Esophagus (tissue), 2 donors: ENCODE data around the gene NAA60. TPM values are rescaled to one million over a fixed set of nuclear protein-coding genes. Genes with fewer than 3 reads are reported as not detected.

Experiments used
- H3K27ac ChIP-seq, 2 donors: one replicate each; pipeline ENCODE4 v1.5.1; 2013; ENCODE audit warnings: low read depth in 2 of 2, mild to moderate bottlenecking in 2 of 2, inconsistent platforms in 1 of 2, low read length in 1 of 2, moderate library complexity in 1 of 2
- H3K27me3 ChIP-seq, 2 donors: one replicate each; pipeline ENCODE4 v1.6.1; 2013; ENCODE audit warnings: low read length in 2 of 2, control low read depth in 1 of 2, mild to moderate bottlenecking in 1 of 2; ENCODE audit not compliant: insufficient read depth in 2 of 2, control insufficient read depth in 1 of 2
- H3K36me3 ChIP-seq, 2 donors: one replicate each; pipeline ENCODE4 v1.6.1; 2013; ENCODE audit warnings: low read length in 1 of 2; ENCODE audit not compliant: control insufficient read depth in 2 of 2, insufficient read depth in 2 of 2
- H3K4me1 ChIP-seq, 2 donors: one replicate each; pipeline ENCODE4 v1.6.1; 2013; ENCODE audit warnings: low read length in 1 of 2; ENCODE audit not compliant: control insufficient read depth in 2 of 2, insufficient read depth in 2 of 2
- H3K4me3 ChIP-seq, 2 donors: one replicate each; pipeline ENCODE4 v1.5.1; 2013; ENCODE audit warnings: low read length in 2 of 2, mild to moderate bottlenecking in 2 of 2, low read depth in 1 of 2, moderate library complexity in 1 of 2
- H3K9me3 ChIP-seq, 2 donors: one replicate each; pipeline ENCODE4 v1.6.1; 2013; ENCODE audit warnings: mild to moderate bottlenecking in 2 of 2, low read depth in 1 of 2, low read length in 1 of 2, moderate library complexity in 1 of 2; ENCODE audit not compliant: control insufficient read depth in 2 of 2, insufficient read depth in 1 of 2
- WGBS, 2 donors: extraction: QIAGEN DNeasy Blood & Tissue Kit; methylation state at CpG; one replicate each; pipeline ENCODE4 v1.1.7; 2013; 5-methylcytosine and 5-hydroxymethylcytosine counted together
- polyA plus RNA-seq, 2 donors: library from polyadenylated mRNA; stranded (reverse); fragments of 200-250 nt; gene quantifications; one replicate each; pipeline ENCODE4 v1.2.3, GENCODE V29; 2013
- donor health status: healthy with polysubstance abuse.
- donor health status: Bipolar disorder and iron deficiency.

Gene NAA60
- polyA plus RNA-seq, 2 donors: 23.3 to 28.7 TPM

DNA sequence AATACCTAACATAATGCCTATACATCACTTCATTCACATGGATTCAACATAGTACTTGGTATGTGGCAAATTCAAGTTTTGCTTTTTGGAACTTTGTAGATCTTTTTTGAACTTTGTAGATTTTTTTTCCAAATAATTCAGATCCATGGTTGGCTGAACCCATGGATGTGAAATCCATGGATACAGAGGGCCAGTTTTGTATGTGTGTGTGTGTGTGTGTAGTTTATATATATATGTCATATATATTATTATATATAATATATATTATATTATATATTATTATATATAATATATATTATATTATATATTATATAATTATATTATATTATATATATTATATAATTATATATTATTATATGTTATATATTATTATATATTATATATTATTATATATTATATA lies 85.7 kb downstream of the NAA60 start:
- Histone ChIP-seq H3K4me3 (no peak overlapping the region), H3K4me1 (no peaks in the 10 kb centered on the region), H3K36me3 (peaks cover 2 to 21% of the 10 kb centered on the region in 2 donors), H3K9me3 (no peaks in the 10 kb centered on the region), H3K27ac (no peak overlapping the region), H3K27me3 (no peaks in the 10 kb centered on the region)

DNA sequence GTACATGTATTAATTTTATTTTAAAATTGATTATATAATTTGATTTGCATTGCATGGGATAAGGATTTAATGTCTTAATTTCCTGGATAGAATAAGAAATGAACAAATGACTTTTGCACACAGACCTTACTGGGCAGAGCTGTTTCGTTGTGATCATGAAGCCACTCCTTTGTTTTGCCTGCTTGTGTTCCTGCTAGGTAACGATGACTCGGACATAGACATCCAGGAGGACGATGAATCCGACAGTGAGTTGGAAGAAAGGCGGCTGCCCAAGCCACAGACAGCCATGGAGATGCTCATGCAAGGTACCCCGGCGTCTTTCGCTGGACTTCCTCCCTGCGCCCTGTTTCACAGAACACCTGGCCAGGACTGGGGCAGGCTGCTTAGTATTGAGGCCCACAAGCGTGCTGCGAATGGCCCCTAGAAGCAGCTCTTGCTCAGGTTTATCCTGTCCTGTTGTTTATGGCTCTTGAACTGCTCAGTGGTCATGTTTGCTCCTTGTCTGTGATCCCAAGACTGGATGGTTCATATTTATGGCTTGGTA lies 87.0 kb downstream of the NAA60 start:
- no peaks in the 10 kb centered on the region for H3K9me3 ChIP-seq
- H3K4me1 ChIP-seq: no peaks in the 10 kb centered on the region
- H3K27me3 ChIP-seq: no peaks in the 10 kb centered on the region
- WGBS, 2 donors: 91 to 92% methylated on average over 12 of the region's 12 CpGs
- no peak overlapping the region for H3K27ac ChIP-seq
- H3K36me3 ChIP-seq: peaks cover 2 to 21% of the 10 kb centered on the region in 2 donors
- H3K4me3 ChIP-seq: no peak overlapping the region

DNA sequence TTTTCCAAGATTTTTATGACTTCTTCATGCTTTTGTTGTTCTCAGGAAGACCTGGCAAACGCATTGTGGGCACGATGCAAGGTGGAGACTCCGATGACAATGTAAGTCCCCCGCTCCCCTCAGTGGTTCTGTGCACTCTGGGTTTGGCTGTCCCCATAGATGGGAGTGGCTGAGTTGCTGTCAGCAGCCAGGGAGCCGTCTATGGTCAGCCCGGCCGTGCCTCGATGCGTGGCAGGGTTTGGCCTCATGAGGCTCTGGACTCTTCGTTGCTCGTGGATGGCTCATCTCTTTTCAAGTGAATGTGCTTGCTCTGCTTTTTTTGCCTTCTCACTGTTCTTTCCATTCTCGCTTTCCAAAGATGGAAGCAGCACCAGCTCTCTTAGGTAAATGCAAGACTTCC lies 89.3 kb downstream of the NAA60 start:
- Histone ChIP-seq H3K27ac (no peak overlapping the region), H3K27me3 (no peaks in the 10 kb centered on the region), H3K4me3 (no peak overlapping the region), H3K4me1 (no peaks in the 10 kb centered on the region), H3K9me3 (no peaks in the 10 kb centered on the region), H3K36me3 (peaks cover 2 to 21% of the 10 kb centered on the region in 2 donors)
- WGBS, 2 donors: 89 to 93% methylated on average over 12 of the region's 12 CpGs

GRCh38 chr16:3534126-3534525 lies 90.6 kb downstream of the NAA60 start:
- H3K4me3 ChIP-seq: no peak overlapping the region
- H3K27ac ChIP-seq: no peak overlapping the region
- no peaks in the 10 kb centered on the region for H3K4me1 ChIP-seq
- peaks cover 2 to 19% of the 10 kb centered on the region in 2 donors for H3K36me3 ChIP-seq
- WGBS, 2 donors: 94 to 97% methylated on average over 10 of the region's 10 CpGs
- H3K9me3 ChIP-seq: no peaks in the 10 kb centered on the region
- no peaks in the 10 kb centered on the region for H3K27me3 ChIP-seq

DNA sequence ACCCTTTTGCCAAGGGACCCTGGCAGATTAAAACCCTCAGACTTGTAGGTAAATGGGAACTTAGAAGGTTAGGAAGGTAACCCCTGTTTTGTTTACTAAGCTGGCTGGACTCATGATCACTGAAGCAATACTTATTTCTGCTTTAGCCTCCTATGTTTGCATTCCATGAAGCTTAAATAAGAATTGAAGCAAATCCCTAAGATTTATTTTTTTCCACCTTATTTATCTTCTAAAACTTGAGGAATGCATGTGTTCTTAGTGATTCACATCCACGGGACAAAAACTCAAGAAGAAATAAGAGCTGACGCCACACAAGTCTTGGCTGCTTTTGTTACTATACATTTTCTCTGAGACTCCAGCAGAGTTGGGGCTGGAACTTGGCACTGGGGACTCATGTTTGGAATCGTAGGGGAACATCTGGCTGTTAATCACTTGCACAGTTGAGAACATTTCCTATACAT lies 92.8 kb downstream of the NAA60 start:
- WGBS, 2 donors: 43 to 62% methylated on average over 3 of the region's 3 CpGs
- H3K9me3 ChIP-seq: no peaks in the 10 kb centered on the region
- peaks cover 0 to 16% of the 10 kb centered on the region in 2 donors for H3K36me3 ChIP-seq
- H3K4me3 ChIP-seq: no peak overlapping the region
- H3K27ac ChIP-seq: no peak overlapping the region
- H3K27me3 ChIP-seq: no peaks in the 10 kb centered on the region
- H3K4me1 ChIP-seq: no peaks in the 10 kb centered on the region

Other genes starting within 250 kb of the NAA60 start
- gene ZNF200, start 208.5 kb upstream of the NAA60 start, polyA plus RNA-seq: 1 to 10 TPM; 2.6 to 2.8 TPM
- under 1 TPM; 0.07 to 0.14 TPM for gene MEFV, start 187.0 kb upstream of the NAA60 start, polyA plus RNA-seq
- gene ZNF263, start 160.2 kb upstream of the NAA60 start, polyA plus RNA-seq: 10 to 100 TPM in 1 of 2 donors, 1 to 10 TPM in 1; 7.9 to 12.7 TPM
- 1 to 10 TPM in 1 of 2 donors, under 1 TPM in 1; 0.99 to 1.5 TPM for gene TIGD7, start 138.2 kb upstream of the NAA60 start, polyA plus RNA-seq
- 10 to 100 TPM in 1 of 2 donors, 1 to 10 TPM in 1; 9.1 to 16.9 TPM for gene ZNF75A, start 138.2 kb upstream of the NAA60 start, polyA plus RNA-seq
- gene OR2C1, start 87.8 kb upstream of the NAA60 start, polyA plus RNA-seq: under 1 TPM in 1 of 2 donors, not detected in 1; 0.04 TPM
- 1 to 10 TPM; 5.5 to 7.0 TPM for gene ZSCAN32, start 42.7 kb upstream of the NAA60 start, polyA plus RNA-seq
- gene ZNF174, start 42.5 kb upstream of the NAA60 start, polyA plus RNA-seq: 1 to 10 TPM; 2.9 to 4.7 TPM
- under 1 TPM; 0.49 to 0.53 TPM for gene ZNF597, start 176 bp upstream of the NAA60 start, polyA plus RNA-seq
- gene C16orf90, start 51.8 kb downstream of the NAA60 start, polyA plus RNA-seq: not detected
- 1 to 10 TPM; 3.8 to 4.5 TPM for gene CLUAP1, start 57.3 kb downstream of the NAA60 start, polyA plus RNA-seq
- under 1 TPM; 0.41 to 0.81 TPM for gene NLRC3, start 133.7 kb downstream of the NAA60 start, polyA plus RNA-seq
- gene SLX4, start 167.9 kb downstream of the NAA60 start, polyA plus RNA-seq: 1 to 10 TPM; 1.6 to 3.5 TPM
- 10 to 100 TPM in 1 of 2 donors, 1 to 10 TPM in 1; 3.5 to 23.8 TPM for gene DNASE1, start 211.0 kb downstream of the NAA60 start, polyA plus RNA-seq